RWPE1 (cell line): ENCODE measurements around the gene CD177.

Experiments used
- CTCF ChIA-PET: fragments of 350-600 bp; sonication (Branson Sonifier 250); formaldehyde crosslinking; extraction: SDS; loops from one replicate; lab custom pipeline; 2021; lab: Yijun Ruan, JAX
- POLR2A ChIA-PET: fragments of 400-600 bp; formaldehyde crosslinking; extraction: SDS; loops from one replicate; lab custom pipeline; 2020; ENCODE audit warnings: antibody characterized with exemption; ENCODE audit not compliant: low non-redundant PET; lab: Yijun Ruan, JAX
- DNase-seq: peaks from one replicate; pipeline ENCODE4 v3.0.0; 2012; ENCODE audit warnings: low spot score
- H3K27ac ChIP-seq: fragments of 450-650 bp; 2 replicates; pipeline ENCODE4 v1.5.1; 2017
- TF ChIP-seq, protein P1 (sequence below): fragments of 450-650 bp; conservative IDR thresholded peaks from 2 replicates; pipeline ENCODE4 v1.5.1; 2017; ENCODE audit warnings: low read depth, mild to moderate bottlenecking

The CD177 gene

DNA sequence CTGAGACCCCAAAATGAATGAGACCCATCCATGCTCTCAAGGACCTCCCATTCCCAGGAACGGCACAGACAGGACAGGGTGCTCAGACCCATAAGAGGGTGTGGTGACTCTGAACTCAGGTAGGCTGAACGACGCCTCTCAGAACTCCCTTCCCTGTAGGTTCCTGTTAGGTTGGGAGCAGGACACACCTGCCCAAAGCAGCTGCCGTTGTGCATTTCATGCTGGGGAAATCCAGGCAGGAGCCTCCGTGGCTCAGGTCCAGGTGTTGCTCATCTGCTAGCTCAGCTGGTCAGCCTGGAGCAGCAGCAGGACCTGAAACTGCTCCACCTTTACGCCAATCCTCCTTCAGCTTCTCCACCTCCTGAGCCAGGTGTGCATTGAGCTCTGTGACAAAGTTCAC lies 42.1 kb downstream of the CD177 start:
- DNase-seq: no peak
- no peak overlapping the region for H3K27ac ChIP-seq
- POLR2A ChIA-PET: no interaction called here
- CTCF ChIA-PET: no interaction called here
- TF ChIP-seq, protein P1, sequence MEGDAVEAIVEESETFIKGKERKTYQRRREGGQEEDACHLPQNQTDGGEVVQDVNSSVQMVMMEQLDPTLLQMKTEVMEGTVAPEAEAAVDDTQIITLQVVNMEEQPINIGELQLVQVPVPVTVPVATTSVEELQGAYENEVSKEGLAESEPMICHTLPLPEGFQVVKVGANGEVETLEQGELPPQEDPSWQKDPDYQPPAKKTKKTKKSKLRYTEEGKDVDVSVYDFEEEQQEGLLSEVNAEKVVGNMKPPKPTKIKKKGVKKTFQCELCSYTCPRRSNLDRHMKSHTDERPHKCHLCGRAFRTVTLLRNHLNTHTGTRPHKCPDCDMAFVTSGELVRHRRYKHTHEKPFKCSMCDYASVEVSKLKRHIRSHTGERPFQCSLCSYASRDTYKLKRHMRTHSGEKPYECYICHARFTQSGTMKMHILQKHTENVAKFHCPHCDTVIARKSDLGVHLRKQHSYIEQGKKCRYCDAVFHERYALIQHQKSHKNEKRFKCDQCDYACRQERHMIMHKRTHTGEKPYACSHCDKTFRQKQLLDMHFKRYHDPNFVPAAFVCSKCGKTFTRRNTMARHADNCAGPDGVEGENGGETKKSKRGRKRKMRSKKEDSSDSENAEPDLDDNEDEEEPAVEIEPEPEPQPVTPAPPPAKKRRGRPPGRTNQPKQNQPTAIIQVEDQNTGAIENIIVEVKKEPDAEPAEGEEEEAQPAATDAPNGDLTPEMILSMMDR: no peak

DNA sequence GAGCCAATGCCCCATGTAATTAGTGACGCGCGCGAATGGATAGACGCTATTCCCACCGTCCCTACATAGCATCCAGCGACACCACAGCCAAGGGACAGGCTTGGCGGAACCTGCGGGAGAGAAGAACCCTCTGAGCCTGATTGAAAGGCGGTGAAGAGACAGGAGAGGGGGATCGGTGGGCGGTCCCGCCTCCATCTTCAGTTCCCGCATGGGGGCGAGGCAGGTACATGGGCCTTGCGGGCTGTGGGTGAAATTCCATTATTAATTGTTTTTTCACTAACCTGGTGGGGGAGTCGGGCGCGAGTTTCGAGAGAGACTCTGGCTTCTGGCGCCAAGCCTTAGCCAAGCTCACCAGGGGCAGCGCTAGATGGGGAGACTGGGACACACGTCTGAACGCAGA lies 52.8 kb downstream of the CD177 start:
- CTCF ChIA-PET: no interaction called here
- no peak overlapping the region for H3K27ac ChIP-seq
- POLR2A ChIA-PET: no interaction called here
- DNase-seq: no peak
- TF ChIP-seq, protein P1: no peak

DNA sequence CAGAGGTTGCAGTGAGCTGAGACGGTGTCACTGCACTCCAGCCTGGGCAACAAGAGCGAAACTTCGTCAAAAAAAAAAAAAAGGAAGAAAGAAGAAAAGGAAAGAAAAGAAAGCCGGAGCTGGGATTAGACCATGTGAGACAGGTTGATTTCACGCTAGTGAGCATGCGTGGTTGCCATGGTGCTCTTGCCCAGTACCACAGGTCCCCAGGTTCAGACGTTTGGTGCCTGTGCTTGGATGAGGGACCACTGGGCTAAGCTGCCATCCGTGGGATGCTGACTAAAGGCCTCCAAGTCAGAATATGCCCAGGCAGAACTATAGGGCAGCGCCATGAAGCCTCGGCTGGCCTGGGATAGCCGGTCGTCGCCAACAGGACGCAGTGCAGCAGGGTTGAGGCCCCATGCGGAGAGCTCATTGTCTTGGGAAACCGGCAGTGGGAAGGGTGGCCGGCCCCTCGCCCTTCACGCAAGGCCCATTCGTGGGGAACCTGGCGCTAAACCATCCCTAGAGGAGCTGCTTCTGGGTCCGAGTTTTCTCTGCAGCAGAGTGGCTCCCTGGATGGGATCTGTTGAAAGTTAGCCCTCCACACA lies 54.0 kb downstream of the CD177 start:
- no peak overlapping the region for H3K27ac ChIP-seq
- ChIA-PET CTCF (no interaction called here), POLR2A (no interaction called here)
- TF ChIP-seq, protein P1: no peak
- DNase-seq: no peak

DNA sequence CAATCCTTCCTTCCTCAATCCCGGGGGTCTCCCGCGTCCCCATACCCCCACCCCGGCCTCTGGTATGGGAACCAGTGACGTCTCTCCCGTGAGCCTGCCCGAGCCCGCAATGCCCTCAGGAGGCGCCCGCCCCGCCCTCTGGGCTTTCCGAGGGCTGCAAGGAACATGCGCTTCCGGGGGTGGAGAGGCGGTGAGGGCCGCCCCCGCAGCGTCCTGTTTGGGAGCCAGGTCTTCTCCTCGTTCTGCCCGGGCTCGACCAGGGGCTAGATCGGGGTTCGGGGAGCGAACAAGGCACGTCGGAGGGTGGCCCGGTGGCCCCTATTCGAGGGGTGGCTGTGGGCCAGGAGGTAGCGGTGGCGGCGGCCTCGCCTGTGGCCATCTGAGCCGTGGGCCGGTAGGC lies 54.6 kb downstream of the CD177 start:
- DNase-seq: no peak
- H3K27ac ChIP-seq: no peak overlapping the region
- ChIA-PET CTCF (no interaction called here), POLR2A (no interaction called here)
- TF ChIP-seq, protein P1: no peak

DNA sequence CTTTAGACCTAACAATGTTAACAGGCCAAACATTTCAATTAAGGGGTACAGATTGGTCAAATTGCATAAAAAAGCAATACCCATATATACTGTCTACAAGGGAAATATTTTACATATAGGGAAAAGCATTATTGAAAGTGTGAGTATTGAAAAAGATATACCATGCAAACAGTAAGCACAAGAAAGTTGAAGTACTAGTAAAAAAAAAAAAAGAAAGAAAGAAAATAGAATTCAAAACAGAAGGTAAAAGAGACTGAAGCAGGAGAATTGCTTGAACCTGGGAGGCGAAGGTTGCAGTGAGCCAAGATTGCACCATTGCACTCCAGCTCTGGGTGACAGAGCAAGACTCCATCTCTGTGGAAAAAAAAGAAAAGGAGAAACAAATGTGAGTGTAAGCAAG lies 55.9 kb downstream of the CD177 start:
- TF ChIP-seq, protein P1: no peak
- DNase-seq: no peak
- H3K27ac ChIP-seq: no peak overlapping the region
- ChIA-PET POLR2A (no interaction called here), CTCF (interaction anchor here (0.6 to 0.7 kb wide), 2 partner anchors 1152 to 1536 kb away, joined by 3 to 4 read pairs; no protein-coding TSS in a partner anchor)

DNA sequence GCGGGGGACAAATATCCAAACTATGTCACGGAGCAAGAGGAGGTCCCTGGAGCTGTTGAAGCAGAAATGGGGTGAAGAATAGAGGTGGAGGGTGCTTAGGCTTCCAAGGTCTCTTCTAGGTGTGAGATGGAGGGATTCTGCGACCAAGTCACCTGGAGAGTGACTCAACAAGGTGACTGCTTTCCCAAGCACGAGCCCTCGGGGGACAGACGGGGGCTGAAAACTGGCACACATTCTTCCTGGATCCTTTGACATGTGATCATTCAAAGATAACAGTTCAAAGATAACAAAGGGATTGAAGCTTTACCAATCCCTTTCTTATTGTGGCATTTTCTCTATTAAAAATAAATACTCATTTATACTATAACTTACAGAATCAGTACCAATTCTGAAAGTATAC lies 59.0 kb downstream of the CD177 start:
- DNase-seq: no peak
- no peak overlapping the region for H3K27ac ChIP-seq
- TF ChIP-seq, protein P1: no peak
- POLR2A ChIA-PET: no interaction called here
- CTCF ChIA-PET: no interaction called here
